ENCODE data around the gene ZNF648.
"Not testable (repeated sequence)": the region's sequence is repeated elsewhere in the genome, so short reads cannot be mapped to it uniquely, and the experiment has no call there.

The ZNF648 gene

DNA sequence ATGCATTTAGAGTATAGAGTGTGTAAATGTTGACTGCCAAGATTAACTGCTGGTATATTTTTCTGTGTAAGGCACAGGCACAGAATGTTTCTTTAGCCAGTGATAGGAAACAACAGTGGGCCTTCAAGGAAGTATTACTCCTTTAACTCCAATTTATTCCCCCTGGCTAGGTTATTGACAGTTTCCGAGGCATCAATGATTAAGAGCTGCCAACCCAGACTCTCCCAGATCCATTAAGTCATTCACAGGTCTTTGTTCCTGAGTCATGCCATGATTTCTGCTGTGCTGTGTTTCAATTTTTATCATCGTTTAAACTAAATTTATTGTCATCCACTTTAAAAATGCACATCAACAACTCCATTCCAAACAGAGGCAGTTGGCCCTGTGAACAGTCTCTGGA is 9.2 kb downstream of the ZNF648 start:
- H3K36me3 ChIP-seq, result no peaks in the 10 kb centered on the region
- intact Hi-C loops (cut with DNase I; ENCODE audit: low total_unique reads), result loop anchor here (10.0 kb wide), 1 partner anchor 568 kb away; the partner anchor contains the start of gene CACNA1E
- TF ChIP-seq, protein P1, sequence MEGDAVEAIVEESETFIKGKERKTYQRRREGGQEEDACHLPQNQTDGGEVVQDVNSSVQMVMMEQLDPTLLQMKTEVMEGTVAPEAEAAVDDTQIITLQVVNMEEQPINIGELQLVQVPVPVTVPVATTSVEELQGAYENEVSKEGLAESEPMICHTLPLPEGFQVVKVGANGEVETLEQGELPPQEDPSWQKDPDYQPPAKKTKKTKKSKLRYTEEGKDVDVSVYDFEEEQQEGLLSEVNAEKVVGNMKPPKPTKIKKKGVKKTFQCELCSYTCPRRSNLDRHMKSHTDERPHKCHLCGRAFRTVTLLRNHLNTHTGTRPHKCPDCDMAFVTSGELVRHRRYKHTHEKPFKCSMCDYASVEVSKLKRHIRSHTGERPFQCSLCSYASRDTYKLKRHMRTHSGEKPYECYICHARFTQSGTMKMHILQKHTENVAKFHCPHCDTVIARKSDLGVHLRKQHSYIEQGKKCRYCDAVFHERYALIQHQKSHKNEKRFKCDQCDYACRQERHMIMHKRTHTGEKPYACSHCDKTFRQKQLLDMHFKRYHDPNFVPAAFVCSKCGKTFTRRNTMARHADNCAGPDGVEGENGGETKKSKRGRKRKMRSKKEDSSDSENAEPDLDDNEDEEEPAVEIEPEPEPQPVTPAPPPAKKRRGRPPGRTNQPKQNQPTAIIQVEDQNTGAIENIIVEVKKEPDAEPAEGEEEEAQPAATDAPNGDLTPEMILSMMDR (IDR thresholded peaks at IDR 0.05), result no peak
- H3K9me3 ChIP-seq, result no peaks in the 10 kb centered on the region
- DNase-seq, result no peak
- H3K4me1 ChIP-seq, result no peaks in the 10 kb centered on the region
- H3K4me3 ChIP-seq, result no peak overlapping the region
- no peak overlapping the region for H3K27ac ChIP-seq
- H3K27me3 ChIP-seq, result peaks cover 0 to 21% of the 10 kb centered on the region in 2 donors

DNA sequence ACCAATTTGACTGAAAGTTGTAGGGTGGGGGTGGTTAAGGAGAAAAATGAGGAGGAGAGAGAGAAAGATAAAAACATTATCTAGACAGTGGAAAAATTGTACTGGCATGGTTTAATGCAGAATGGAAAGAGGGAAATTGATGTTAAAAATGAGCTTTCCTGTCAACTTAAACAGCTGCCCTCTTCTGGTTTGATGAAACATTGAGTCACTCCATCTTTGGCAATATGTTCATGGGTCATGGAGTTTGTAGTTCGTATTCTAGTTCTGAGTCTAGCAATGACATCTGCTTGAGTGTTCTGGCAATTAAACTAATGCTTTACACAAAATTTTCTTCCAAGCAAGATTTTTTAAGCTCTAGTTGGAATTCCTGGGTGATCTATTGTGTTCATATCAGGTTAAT is 9.6 kb downstream of the ZNF648 start:
- DNase-seq, result no peak
- Histone ChIP-seq H3K27me3 (peaks cover 0 to 17% of the 10 kb centered on the region in 2 donors), H3K9me3 (no peaks in the 10 kb centered on the region), H3K36me3 (no peaks in the 10 kb centered on the region), H3K27ac (no peak overlapping the region), H3K4me1 (no peaks in the 10 kb centered on the region), H3K4me3 (no peak overlapping the region)
- TF ChIP-seq, protein P1 (IDR thresholded peaks at IDR 0.05), result no peak
- intact Hi-C loops (cut with DNase I; ENCODE audit: low total_unique reads), result loop anchor here (10.0 kb wide), 1 partner anchor 567 kb away; the partner anchor contains the start of gene CACNA1E

DNA sequence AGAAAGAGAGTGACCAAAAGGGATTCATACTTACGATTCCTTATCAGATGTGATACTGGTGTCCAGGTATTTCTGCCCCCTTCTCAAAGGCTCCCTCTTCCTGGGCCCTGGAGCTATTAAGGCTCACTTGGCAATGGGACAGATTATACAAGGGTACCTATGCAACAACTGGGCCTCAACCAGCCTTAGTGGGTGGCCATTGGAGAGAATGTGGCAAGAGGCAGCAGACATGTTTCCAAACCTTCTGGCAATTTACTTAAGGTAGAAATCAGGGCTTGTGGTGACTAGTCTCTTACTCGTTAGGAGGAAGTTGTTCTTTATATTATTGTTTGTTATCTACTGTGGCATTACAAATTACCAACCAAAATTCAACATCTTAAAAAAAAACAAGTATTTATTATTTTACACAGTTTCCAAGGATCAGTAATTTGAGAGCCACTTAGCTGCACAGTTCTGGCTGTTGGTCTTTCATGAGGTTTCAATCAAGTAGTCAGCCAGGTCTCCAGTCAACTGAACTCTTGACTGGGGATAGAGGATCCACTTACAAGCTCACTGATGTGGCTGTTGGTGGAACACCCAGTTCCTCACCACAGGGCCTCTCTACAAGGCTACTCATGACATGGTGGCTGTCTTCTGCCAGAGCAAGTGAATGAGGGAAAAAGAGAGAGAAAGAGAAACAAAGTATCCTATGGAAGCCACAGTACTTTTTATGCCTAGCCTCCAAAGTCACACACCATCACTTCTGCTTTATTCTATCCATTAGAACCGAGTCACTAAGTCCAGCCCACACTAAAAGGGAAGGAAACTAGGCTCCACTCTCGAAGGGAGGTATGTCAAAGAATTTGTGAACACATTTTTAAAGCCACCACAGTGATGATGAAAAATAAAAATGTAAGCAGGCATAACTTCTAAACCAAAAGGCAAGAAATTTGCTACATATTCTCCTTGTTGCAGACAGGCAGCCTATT is 10.7 kb downstream of the ZNF648 start:
- TF ChIP-seq, protein P1 (IDR thresholded peaks at IDR 0.05), result no peak
- no peak overlapping the region for H3K4me3 ChIP-seq
- intact Hi-C loops (cut with DNase I; ENCODE audit: low total_unique reads), result loop anchor here (10.0 kb wide), 1 partner anchor 566 kb away; the partner anchor contains the start of gene CACNA1E
- no peak overlapping the region for H3K27ac ChIP-seq
- H3K4me1 ChIP-seq, result no peaks in the 10 kb centered on the region
- H3K36me3 ChIP-seq, result no peaks in the 10 kb centered on the region
- H3K27me3 ChIP-seq, result peaks cover 0 to 7% of the 10 kb centered on the region in 2 donors
- no peak for DNase-seq
- peaks cover 0 to 4% (median 0%) of the 10 kb centered on the region in 3 donors for H3K9me3 ChIP-seq

DNA sequence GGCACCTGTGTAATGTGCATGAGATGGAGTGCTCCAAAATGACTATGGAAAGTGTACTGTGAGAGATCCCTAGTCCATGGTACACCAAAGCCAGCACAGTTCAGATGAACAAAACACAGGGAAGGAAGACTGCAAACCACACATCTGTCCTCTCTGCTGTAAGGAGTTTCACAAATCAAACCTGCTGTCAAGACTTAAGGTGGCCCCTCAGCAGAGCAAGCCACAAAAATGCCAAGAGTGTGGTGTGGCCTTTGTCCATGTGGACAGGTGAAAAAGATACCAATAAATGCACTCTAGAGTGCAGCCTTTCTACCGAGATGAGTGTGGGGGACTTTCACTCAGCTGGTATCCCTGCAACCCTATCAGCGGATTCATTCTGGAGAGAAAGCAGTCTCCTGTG is 12.9 kb downstream of the ZNF648 start:
- Histone ChIP-seq H3K9me3 (peaks cover 0 to 10% (median 0%) of the 10 kb centered on the region in 3 donors), H3K4me3 (no peak overlapping the region), H3K27ac (no peak overlapping the region), H3K4me1 (no peaks in the 10 kb centered on the region), H3K27me3 (peaks cover 0 to 4% of the 10 kb centered on the region in 2 donors), H3K36me3 (no peaks in the 10 kb centered on the region)
- TF ChIP-seq, protein P1 (IDR thresholded peaks at IDR 0.05), result no peak
- DNase-seq, result no peak
- intact Hi-C loops (cut with DNase I; ENCODE audit: low total_unique reads), result no loop called here

DNA sequence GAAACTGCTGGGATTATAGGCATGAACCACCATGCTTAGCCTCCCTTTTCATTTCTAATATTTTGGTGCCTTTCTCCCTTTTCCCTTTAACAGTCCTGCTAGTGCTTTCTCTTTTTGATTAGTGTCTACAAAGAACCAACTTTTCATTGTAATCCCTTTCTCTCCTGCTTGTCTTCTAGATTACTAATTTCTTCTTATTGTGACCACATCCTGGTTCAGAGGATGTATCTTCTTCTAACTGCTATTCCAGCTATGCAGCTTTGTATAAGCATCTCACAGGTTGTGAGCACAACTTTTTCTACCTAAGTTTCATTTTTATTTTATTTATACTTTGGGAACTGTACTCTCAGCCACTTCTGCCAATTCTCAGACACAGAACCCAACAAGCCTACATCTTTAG is 14.7 kb downstream of the ZNF648 start:
- Histone ChIP-seq H3K27me3 (peaks cover 0 to 4% of the 10 kb centered on the region in 2 donors), H3K36me3 (no peaks in the 10 kb centered on the region), H3K4me1 (no peaks in the 10 kb centered on the region), H3K27ac (no peak overlapping the region), H3K4me3 (no peak overlapping the region), H3K9me3 (peaks cover 0 to 10% (median 0%) of the 10 kb centered on the region in 3 donors)
- no peak for DNase-seq
- TF ChIP-seq, protein P1 (IDR thresholded peaks at IDR 0.05), result no peak
- intact Hi-C loops (cut with DNase I; ENCODE audit: low total_unique reads), result no loop called here

GRCh38 chr1:182045481-182045880 is 16.0 kb downstream of the ZNF648 start:
- H3K4me1 ChIP-seq; H3K36me3 ChIP-seq; H3K4me3 ChIP-seq; H3K9me3 ChIP-seq; H3K27ac ChIP-seq; DNase-seq; H3K27me3 ChIP-seq; intact Hi-C loops (cut with DNase I; ENCODE audit: low total_unique reads): not testable (repeated sequence)

All from tibial artery (tissue), 4 donors.